Chondrocyte (in vitro differentiated cells): ENCODE data around the gene CCNB2. TPM values are rescaled to one million over a fixed set of nuclear protein-coding genes. Genes with fewer than 3 reads are reported as not detected.

Experiments used
- DNase-seq: peaks from one replicate; pipeline ENCODE4 v3.0.0; 2021; ENCODE audit warnings: mixed read lengths, low spot score
- H3K27ac Mint-ChIP-seq: one replicate; pipeline ENCODE4 v1.8.0; 2021; ENCODE audit warnings: mild to moderate bottlenecking, moderate library complexity, mixed read lengths; ENCODE audit not compliant: unreplicated experiment
- H3K27me3 Mint-ChIP-seq: 2 replicates; pipeline ENCODE4 v1.8.0; 2021; ENCODE audit warnings: low read depth, mixed read lengths
- H3K36me3 Mint-ChIP-seq: 2 replicates; pipeline ENCODE4 v1.8.0; 2021; ENCODE audit warnings: low read depth, mixed read lengths
- H3K4me1 Mint-ChIP-seq: 2 replicates; pipeline ENCODE4 v1.8.0; 2021; ENCODE audit warnings: low read depth, mild to moderate bottlenecking, mixed read lengths
- H3K4me3 Mint-ChIP-seq: one replicate; pipeline ENCODE4 v1.8.0; 2021; ENCODE audit warnings: mild to moderate bottlenecking, moderate library complexity, mixed read lengths; ENCODE audit not compliant: unreplicated experiment
- H3K9me3 Mint-ChIP-seq: 2 replicates; pipeline ENCODE4 v1.8.0; 2021; ENCODE audit warnings: low read depth, mixed read lengths
- CTCF ChIP-seq: fragments of 200-600 bp; sonication (generic); IDR thresholded peaks from 2 replicates; pipeline ENCODE4 v1.5.0; 2021; ENCODE audit warnings: antibody characterized with exemption, mild to moderate bottlenecking, moderate library complexity
- total RNA-seq: library from RNA; stranded (reverse); gene quantifications from 3 replicates; pipeline ENCODE4 v1.2.1, GENCODE V29; 2021

The CCNB2 gene
- total RNA-seq, 1 donor from 2014 or later = 9.7 TPM

- H3K27ac Mint-ChIP-seq = no peak overlapping the region
- no peak for TF ChIP-seq CTCF
- H3K27me3 Mint-ChIP-seq = no peaks in the 10 kb centered on the region
- no peak for DNase-seq
- H3K4me1 Mint-ChIP-seq = no peaks in the 10 kb centered on the region
- H3K36me3 Mint-ChIP-seq = peaks cover 65% of the 10 kb centered on the region
- H3K9me3 Mint-ChIP-seq = peaks cover 38% of the 10 kb centered on the region
- no peak overlapping the region for H3K4me3 Mint-ChIP-seq
These were observed 26.5 kb downstream of the CCNB2 start for GRCh38 chr15:59131456-59131855.

- Mint-ChIP-seq H3K36me3 (peaks cover 67% of the 10 kb centered on the region), H3K9me3 (peaks cover 35% of the 10 kb centered on the region), H3K27ac (no peak overlapping the region), H3K4me3 (no peak overlapping the region), H3K27me3 (no peaks in the 10 kb centered on the region), H3K4me1 (no peaks in the 10 kb centered on the region)
- no peak for DNase-seq
- no peak for TF ChIP-seq CTCF
These were observed 27.1 kb downstream of the CCNB2 start for GRCh38 chr15:59131969-59132562.

GRCh38 chr15:59133929-59134427, 29.0 kb downstream of the CCNB2 start:
- no peak overlapping the region for H3K4me3 Mint-ChIP-seq
- H3K4me1 Mint-ChIP-seq = no peaks in the 10 kb centered on the region

GRCh38 chr15:59137566-59137965, 32.6 kb downstream of the CCNB2 start:
- no peak for TF ChIP-seq CTCF
- Mint-ChIP-seq H3K36me3 (peaks cover 47% of the 10 kb centered on the region), H3K4me1 (no peaks in the 10 kb centered on the region), H3K27me3 (no peaks in the 10 kb centered on the region), H3K9me3 (no peaks in the 10 kb centered on the region), H3K27ac (no peak overlapping the region), H3K4me3 (no peak overlapping the region)
- no peak for DNase-seq

More at GRCh38 chr15:59133929-59134427, 29.0 kb downstream of the CCNB2 start:
- no peaks in the 10 kb centered on the region for H3K27me3 Mint-ChIP-seq
- no peak overlapping the region for H3K27ac Mint-ChIP-seq
- TF ChIP-seq CTCF = no peak
- no peak for DNase-seq
- H3K36me3 Mint-ChIP-seq = peaks cover 66% of the 10 kb centered on the region
- H3K9me3 Mint-ChIP-seq = peaks cover 16% of the 10 kb centered on the region

GRCh38 chr15:59138243-59138642, 33.3 kb downstream of the CCNB2 start:
- Mint-ChIP-seq H3K4me1 (no peaks in the 10 kb centered on the region), H3K36me3 (peaks cover 49% of the 10 kb centered on the region), H3K27ac (no peak overlapping the region), H3K27me3 (no peaks in the 10 kb centered on the region), H3K9me3 (no peaks in the 10 kb centered on the region), H3K4me3 (no peak overlapping the region)
- TF ChIP-seq CTCF = peak; percentile 72
- DNase-seq = no peak
